Tibial nerve (tissue), 3 donors: Measurements from ENCODE around the gene SGCG.

Experiments
- EP300 ChIP-seq, 2 donors: sonication (generic); formaldehyde crosslinking; IDR thresholded peaks; one replicate each; pipeline ENCODE4 v1.6.1; 2017; ENCODE audit warnings: antibody characterized with exemption in 2 of 2, mild to moderate bottlenecking in 1 of 2
- POLR2A ChIP-seq, 2 donors: fragments of 450-650 bp; IDR thresholded peaks; one replicate each; pipeline ENCODE4 v1.6.1; 2017; ENCODE audit warnings: antibody characterized with exemption in 2 of 2, mild to moderate bottlenecking in 2 of 2, moderate library complexity in 2 of 2

- TF ChIP-seq POLR2A (IDR thresholded peaks at IDR 0.05) = no peak
- no peak for TF ChIP-seq EP300 (IDR thresholded peaks at IDR 0.05)
These were observed 19.3 kb upstream of the SGCG start for GRCh38 chr13:23161481-23161825.
